HAP-1 (cell line): Measurements from ENCODE around the gene ZNF319.

Experiments used
- DNase-seq, 2 experiments: peaks; one replicate each; pipeline ENCODE4 v3.0.0-alpha.2; 2016 to 2020; ENCODE audit warnings: low spot score in 2 of 2
- H3K27me3 ChIP-seq: fragments of 250-450 bp; sonication (Bioruptor Pico); 2 replicates; pipeline ENCODE4 v1.5.1; 2020; ENCODE audit warnings: low read depth, mild to moderate bottlenecking, moderate library complexity
- H3K36me3 ChIP-seq: fragments of 250-450 bp; sonication (Bioruptor Pico); replicated peaks from 2 replicates; pipeline ENCODE4 v1.5.1; 2020; ENCODE audit warnings: mild to moderate bottlenecking
- H3K4me1 ChIP-seq: fragments of 250-450 bp; sonication (Bioruptor Pico); 2 replicates; pipeline ENCODE4 v1.5.1; 2020; ENCODE audit warnings: mild to moderate bottlenecking
- H3K4me3 ChIP-seq: fragments of 250-450 bp; sonication (Bioruptor Pico); 2 replicates; pipeline ENCODE4 v1.5.1; 2020; ENCODE audit warnings: mild to moderate bottlenecking, moderate library complexity
- H3K9me3 ChIP-seq: fragments of 250-450 bp; sonication (Bioruptor Pico); 2 replicates; pipeline ENCODE4 v1.5.1; 2020; ENCODE audit warnings: mild to moderate bottlenecking, moderate library complexity
- in situ Hi-C: fragments of 300-500 bp; cut with MboI; formaldehyde crosslinking; loops from 3 replicates; pipeline ENCODE4 v1.14.3; 2020; ENCODE audit warnings: low sequenced_read_pairs, inconsistent platforms, mixed read lengths

Gene ZNF319

DNA sequence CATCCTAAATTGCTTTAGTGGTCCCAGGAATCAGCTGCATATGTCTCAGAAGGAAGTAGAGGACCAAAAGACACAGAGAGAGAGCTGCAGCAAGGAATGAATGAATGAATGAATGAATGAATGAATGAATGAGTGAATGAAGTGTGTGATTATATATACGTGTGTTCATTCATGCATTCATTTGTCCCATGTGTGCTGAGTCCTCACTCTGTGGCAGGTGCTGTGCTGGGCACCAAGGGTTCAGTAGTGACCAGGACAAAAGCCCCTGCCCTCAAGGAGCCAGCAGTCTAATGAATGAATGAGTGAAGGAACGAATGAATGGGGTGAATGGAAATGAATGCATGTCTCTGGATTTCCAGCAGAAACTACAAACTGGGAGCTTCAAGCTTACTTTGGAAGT is 38.9 kb downstream of the ZNF319 start:
- no peaks in the 10 kb centered on the region for H3K9me3 ChIP-seq
- no peaks in the 10 kb centered on the region for H3K36me3 ChIP-seq
- in situ Hi-C loops = no loop called here
- DNase-seq = no peak
- H3K27me3 ChIP-seq = no peaks in the 10 kb centered on the region
- no peaks in the 10 kb centered on the region; the same call in 1 of the 2 replicates for H3K4me1 ChIP-seq
- no peak overlapping the region for H3K4me3 ChIP-seq

- no peaks in the 10 kb centered on the region for H3K9me3 ChIP-seq
- no peak overlapping the region for H3K4me3 ChIP-seq
- no peaks in the 10 kb centered on the region; the same call in 1 of the 2 replicates for H3K4me1 ChIP-seq
- H3K36me3 ChIP-seq = no peaks in the 10 kb centered on the region
- no peaks in the 10 kb centered on the region for H3K27me3 ChIP-seq
- no peak for DNase-seq
- in situ Hi-C loops = no loop called here
Observed at GRCh38 chr16:57960826-57961472, 39.5 kb downstream of the ZNF319 start.

- no peaks in the 10 kb centered on the region for H3K36me3 ChIP-seq
- in situ Hi-C loops = no loop called here
- no peak overlapping the region for H3K4me3 ChIP-seq
- H3K4me1 ChIP-seq = no peaks in the 10 kb centered on the region; the same call in 1 of the 2 replicates
- no peak for DNase-seq
- H3K9me3 ChIP-seq = no peaks in the 10 kb centered on the region
- no peaks in the 10 kb centered on the region for H3K27me3 ChIP-seq
Observed at GRCh38 chr16:57960310-57960709, 40.2 kb downstream of the ZNF319 start.

DNA sequence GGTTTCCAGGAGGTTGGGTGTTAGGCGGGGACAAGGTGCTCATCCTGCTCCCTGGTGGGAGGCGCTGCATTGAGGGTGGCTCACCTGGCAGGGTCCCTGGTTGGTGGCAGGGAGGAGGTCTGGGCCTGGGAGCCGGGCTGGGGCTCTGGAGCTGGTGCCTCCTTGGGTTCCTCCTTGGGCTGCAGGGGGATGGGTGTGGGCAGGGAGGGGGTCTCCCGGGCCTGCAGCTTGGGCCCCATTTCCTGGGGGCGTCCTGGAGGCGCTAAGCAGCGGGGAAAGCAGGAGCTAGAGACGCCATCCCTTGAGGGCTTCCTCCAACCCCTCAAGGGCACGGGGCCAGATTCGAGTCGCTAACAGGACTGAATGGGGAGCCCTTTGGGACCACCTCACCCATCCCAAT is 40.7 kb downstream of the ZNF319 start:
- no peaks in the 10 kb centered on the region for H3K27me3 ChIP-seq
- H3K9me3 ChIP-seq = no peaks in the 10 kb centered on the region
- no peak for DNase-seq
- H3K4me3 ChIP-seq = no peak overlapping the region
- in situ Hi-C loops = no loop called here
- no peaks in the 10 kb centered on the region for H3K36me3 ChIP-seq
- no peaks in the 10 kb centered on the region; the same call in 1 of the 2 replicates for H3K4me1 ChIP-seq

GRCh38 chr16:57959121-57959520 is 41.4 kb downstream of the ZNF319 start:
- in situ Hi-C loops = no loop called here
- no peaks in the 10 kb centered on the region for H3K27me3 ChIP-seq
- no peaks in the 10 kb centered on the region; the same call in 1 of the 2 replicates for H3K4me1 ChIP-seq
- peak in 1 of 2 experiments; percentile 3 for DNase-seq
- H3K4me3 ChIP-seq = no peak overlapping the region
- H3K36me3 ChIP-seq = no peaks in the 10 kb centered on the region
- no peaks in the 10 kb centered on the region for H3K9me3 ChIP-seq

DNA sequence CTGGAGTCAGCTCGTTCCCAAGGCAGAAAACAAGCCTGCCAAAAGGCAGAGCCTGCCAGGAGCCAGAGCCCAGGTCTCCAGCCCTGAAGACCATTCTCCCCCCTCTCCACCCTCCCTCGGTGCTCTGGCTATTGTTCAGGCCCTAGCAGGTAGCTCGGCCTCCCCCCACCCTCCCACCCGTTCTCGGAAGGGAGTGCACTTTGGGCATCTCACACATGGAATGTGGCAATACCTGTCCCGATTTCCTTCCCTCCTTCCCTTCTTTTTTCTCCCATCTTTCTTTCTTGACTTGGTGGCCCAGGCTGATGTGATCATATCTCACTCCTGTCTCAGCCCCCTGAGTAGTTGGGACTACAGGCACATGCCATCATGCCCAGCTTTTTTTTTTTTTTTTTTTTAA is 41.9 kb downstream of the ZNF319 start:
- Histone ChIP-seq H3K36me3 (no peaks in the 10 kb centered on the region), H3K4me3 (no peak overlapping the region), H3K27me3 (no peaks in the 10 kb centered on the region), H3K9me3 (no peaks in the 10 kb centered on the region), H3K4me1 (no peaks in the 10 kb centered on the region; the same call in 1 of the 2 replicates)
- in situ Hi-C loops = no loop called here
- no peak for DNase-seq

- H3K27me3 ChIP-seq = no peaks in the 10 kb centered on the region
- no peaks in the 10 kb centered on the region for H3K36me3 ChIP-seq
- no peak for DNase-seq
- in situ Hi-C loops = no loop called here
- no peak overlapping the region for H3K4me3 ChIP-seq
- no peaks in the 10 kb centered on the region; the same call in 1 of the 2 replicates for H3K4me1 ChIP-seq
- no peaks in the 10 kb centered on the region for H3K9me3 ChIP-seq
Observed at GRCh38 chr16:57957673-57958392, 42.6 kb downstream of the ZNF319 start.

DNA sequence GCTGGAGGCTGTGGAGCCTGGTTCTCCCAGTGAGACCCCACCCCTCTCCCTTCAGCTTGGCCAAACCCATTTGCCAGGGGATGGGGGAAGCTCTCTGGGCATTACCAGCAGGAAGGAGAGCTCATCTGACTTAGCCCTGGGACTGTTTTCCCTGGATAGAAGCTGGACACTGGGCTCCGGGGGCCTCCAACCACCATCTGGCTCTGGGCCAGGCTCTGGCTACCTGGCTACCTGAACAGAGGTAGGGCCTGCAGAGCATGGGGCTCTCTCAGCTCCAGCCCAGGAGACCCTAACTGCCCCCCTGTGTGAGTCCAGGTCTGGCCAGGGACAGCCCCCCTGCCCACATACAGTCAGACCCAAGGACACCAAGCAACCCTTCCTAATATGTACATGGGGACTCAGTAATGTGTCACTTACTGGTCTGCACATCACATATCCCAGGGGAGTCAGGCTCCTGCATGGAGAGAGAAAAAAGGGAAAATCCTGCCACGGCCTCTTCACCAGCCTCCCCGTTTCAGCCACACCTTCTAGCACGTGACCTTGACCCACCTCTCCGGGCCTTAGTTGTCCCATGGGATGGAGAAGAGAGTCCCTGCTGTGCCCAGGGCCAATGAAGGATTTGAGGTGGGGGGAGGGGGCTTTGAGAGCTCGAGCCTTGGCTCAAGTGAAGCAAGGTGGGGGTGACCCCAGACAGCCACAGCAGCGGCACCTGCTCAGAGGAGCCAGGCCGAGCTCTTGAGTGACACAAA is 43.4 kb downstream of the ZNF319 start:
- no peak for DNase-seq
- no peaks in the 10 kb centered on the region for H3K27me3 ChIP-seq
- H3K4me1 ChIP-seq = no peaks in the 10 kb centered on the region; the same call in 1 of the 2 replicates
- H3K4me3 ChIP-seq = no peak overlapping the region
- H3K9me3 ChIP-seq = no peaks in the 10 kb centered on the region
- H3K36me3 ChIP-seq = no peaks in the 10 kb centered on the region
- in situ Hi-C loops = no loop called here

- in situ Hi-C loops = no loop called here
- H3K4me1 ChIP-seq = no peaks in the 10 kb centered on the region; the same call in 1 of the 2 replicates
- no peaks in the 10 kb centered on the region for H3K27me3 ChIP-seq
- no peaks in the 10 kb centered on the region for H3K9me3 ChIP-seq
- H3K36me3 ChIP-seq = no peaks in the 10 kb centered on the region
- no peak for DNase-seq
- H3K4me3 ChIP-seq = no peak overlapping the region
Observed at GRCh38 chr16:57956270-57956808, 44.1 kb downstream of the ZNF319 start.

DNA sequence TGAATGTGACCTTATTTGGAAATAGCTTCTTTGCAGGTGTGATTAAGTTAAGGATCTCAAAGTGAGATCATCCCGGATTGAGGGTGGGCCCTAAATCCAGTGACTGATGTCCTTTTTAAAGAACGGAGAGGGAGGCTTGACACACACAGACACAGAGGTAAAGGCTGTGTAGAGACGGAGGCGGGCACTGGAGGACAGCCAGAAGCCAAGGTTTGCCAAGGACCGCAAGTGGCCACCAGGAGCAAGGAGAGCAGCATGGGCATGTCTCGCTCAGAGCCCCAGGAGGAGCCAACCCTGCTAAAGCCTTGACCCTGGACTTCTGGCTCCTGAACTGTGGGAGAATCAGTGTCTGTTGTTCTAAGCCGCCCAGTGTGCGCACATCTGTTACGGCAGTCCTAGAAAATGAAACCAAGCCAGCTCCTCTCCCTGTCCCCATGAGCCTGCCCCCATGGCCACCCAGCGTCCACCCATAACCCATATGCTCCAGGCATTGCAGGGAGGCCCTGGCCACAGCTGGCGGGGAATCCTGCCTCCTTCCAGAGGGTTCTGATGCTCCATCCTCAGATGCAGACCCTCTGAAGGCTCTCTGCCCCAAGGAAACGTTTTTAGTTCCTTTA is 44.8 kb downstream of the ZNF319 start:
- no peaks in the 10 kb centered on the region for H3K36me3 ChIP-seq
- H3K9me3 ChIP-seq = no peaks in the 10 kb centered on the region
- no peaks in the 10 kb centered on the region for H3K27me3 ChIP-seq
- DNase-seq = no peak
- H3K4me1 ChIP-seq = no peaks in the 10 kb centered on the region; the same call in 1 of the 2 replicates
- in situ Hi-C loops = no loop called here
- no peak overlapping the region for H3K4me3 ChIP-seq

- no peaks in the 10 kb centered on the region; the same call in 1 of the 2 replicates for H3K4me1 ChIP-seq
- no peak for DNase-seq
- in situ Hi-C loops = no loop called here
- no peaks in the 10 kb centered on the region for H3K27me3 ChIP-seq
- no peaks in the 10 kb centered on the region for H3K9me3 ChIP-seq
- H3K36me3 ChIP-seq = no peaks in the 10 kb centered on the region
- H3K4me3 ChIP-seq = no peak overlapping the region
Observed at GRCh38 chr16:57953857-57954256, 46.6 kb downstream of the ZNF319 start.

GRCh38 chr16:57952909-57953308 is 47.6 kb downstream of the ZNF319 start:
- in situ Hi-C loops = no loop called here
- no peaks in the 10 kb centered on the region for H3K27me3 ChIP-seq
- no peaks in the 10 kb centered on the region for H3K9me3 ChIP-seq
- H3K4me1 ChIP-seq = no peaks in the 10 kb centered on the region
- DNase-seq = no peak
- no peak overlapping the region for H3K4me3 ChIP-seq
- no peaks in the 10 kb centered on the region for H3K36me3 ChIP-seq

GRCh38 chr16:57951204-57951960 is 49.1 kb downstream of the ZNF319 start:
- DNase-seq = no peak
- in situ Hi-C loops = no loop called here
- H3K36me3 ChIP-seq = no peaks in the 10 kb centered on the region

More at GRCh38 chr16:57951204-57951960, 49.1 kb downstream of the ZNF319 start:
- Histone ChIP-seq H3K27me3 (no peaks in the 10 kb centered on the region), H3K9me3 (no peaks in the 10 kb centered on the region), H3K4me1 (no peaks in the 10 kb centered on the region), H3K4me3 (no peak overlapping the region)
